Activated gamma-delta T cell treated with Interleukin-2 at 50 U/mL for 16 hours (primary cell): ENCODE measurements around the gene RCOR1.
A peak's percentile ranks its signal among the peaks of the same experiment; 100 is the strongest.
"Not testable (repeated sequence)": the region's sequence is repeated elsewhere in the genome, so short reads cannot be mapped to it uniquely, and the experiment has no call there.

ENCODE experiments used
- DNase-seq: peaks from one replicate; pipeline ENCODE4 v3.0.0-alpha.2; 2020

The RCOR1 gene

GRCh38 chr14:102758087-102758486 lies 165.6 kb downstream of the RCOR1 start:
- no peak for DNase-seq

- no peak for DNase-seq
These were observed 167.2 kb downstream of the RCOR1 start for GRCh38 chr14:102759456-102760187.

- no peak for DNase-seq
These were observed 168.2 kb downstream of the RCOR1 start for GRCh38 chr14:102760496-102761193.

GRCh38 chr14:102761206-102761605 lies 168.8 kb downstream of the RCOR1 start:
- DNase-seq, result no peak

- DNase-seq, result no peak
These were observed 171.8 kb downstream of the RCOR1 start for GRCh38 chr14:102764220-102764671.

- DNase-seq, result not testable (repeated sequence)
These were observed 173.3 kb downstream of the RCOR1 start for GRCh38 chr14:102765770-102766169.

GRCh38 chr14:102768223-102769048 lies 176.0 kb downstream of the RCOR1 start:
- no peak for DNase-seq

- DNase-seq, result no peak
These were observed 176.5 kb downstream of the RCOR1 start for GRCh38 chr14:102769049-102769327.

- DNase-seq, result no peak
These were observed 178.0 kb downstream of the RCOR1 start for GRCh38 chr14:102770147-102771123.

GRCh38 chr14:102771144-102771543 lies 178.7 kb downstream of the RCOR1 start:
- no peak for DNase-seq

GRCh38 chr14:102772781-102773570 lies 180.5 kb downstream of the RCOR1 start:
- DNase-seq, result no peak

- peak; percentile 46 for DNase-seq
These were observed 182.1 kb downstream of the RCOR1 start for GRCh38 chr14:102774391-102775153.

GRCh38 chr14:102775855-102776760 lies 183.7 kb downstream of the RCOR1 start:
- DNase-seq, result no peak

GRCh38 chr14:102776761-102777710 lies 184.6 kb downstream of the RCOR1 start, which contains the start of gene TRAF3:
Gene TRAF3 (plus strand): TSS chr14:102777449. CDS start chr14:102870202, 92,753 bp downstream.
- DNase-seq, result peak; percentile 83

- no peak for DNase-seq
These were observed 185.4 kb downstream of the RCOR1 start for GRCh38 chr14:102777711-102778337.

- no peak for DNase-seq
These were observed 186.1 kb downstream of the RCOR1 start for GRCh38 chr14:102778338-102779083.

GRCh38 chr14:102779084-102779462 lies 186.6 kb downstream of the RCOR1 start:
- DNase-seq, result no peak
